MM.1S (cell line): ENCODE data around the gene CNIH3.

Source experiments
- DNase-seq: peaks from one replicate; pipeline ENCODE4 v3.0.0-alpha.2; 2015
- H2AFZ ChIP-seq: fragments of 300-600 bp; sonication (generic); 2 replicates; pipeline ENCODE4 v1.6.0; 2016; ENCODE audit warnings: antibody characterized with exemption, low read length
- H3F3A ChIP-seq: fragments of 300-600 bp; sonication (generic); 2 replicates; pipeline ENCODE4 v1.6.1; 2016; ENCODE audit warnings: mild to moderate bottlenecking, antibody characterized with exemption, low read length, moderate library complexity, mixed read lengths; ENCODE audit not compliant: insufficient read depth
- H3K27ac ChIP-seq: fragments of 300-600 bp; sonication (generic); 2 replicates; pipeline ENCODE4 v1.5.1; 2016; ENCODE audit warnings: mild to moderate bottlenecking, low read length
- H3K27me3 ChIP-seq: fragments of 300-600 bp; sonication (generic); replicated peaks from 2 replicates; pipeline ENCODE4 v1.6.0; 2016; ENCODE audit warnings: low read length; ENCODE audit not compliant: insufficient read depth
- H3K36me3 ChIP-seq: fragments of 300-600 bp; sonication (generic); replicated peaks from 2 replicates; pipeline ENCODE4 v1.6.1; 2016; ENCODE audit warnings: mild to moderate bottlenecking, low read length, mixed read lengths; ENCODE audit not compliant: insufficient read depth
- H3K4me1 ChIP-seq: fragments of 300-600 bp; sonication (generic); 2 replicates; pipeline ENCODE4 v1.6.1; 2016; ENCODE audit warnings: low read length, mixed read lengths
- H3K4me2 ChIP-seq: fragments of 300-600 bp; sonication (generic); 2 replicates; pipeline ENCODE4 v1.6.0; 2016; ENCODE audit warnings: low read depth, low read length
- H3K4me3 ChIP-seq: fragments of 300-600 bp; sonication (generic); 2 replicates; pipeline ENCODE4 v1.5.1; 2016; ENCODE audit warnings: low read length, mixed read lengths
- H3K79me2 ChIP-seq: fragments of 300-600 bp; sonication (generic); 2 replicates; pipeline ENCODE4 v1.6.1; 2016; ENCODE audit warnings: mixed run types, low read length, mixed read lengths
- H3K9ac ChIP-seq: fragments of 300-600 bp; sonication (generic); 2 replicates; pipeline ENCODE4 v1.6.1; 2016; ENCODE audit warnings: low read length, mixed read lengths
- H3K9me2 ChIP-seq: fragments of 300-600 bp; sonication (generic); replicated peaks from 2 replicates; pipeline ENCODE4 v1.6.1; 2016; ENCODE audit warnings: mild to moderate bottlenecking, low read length, mixed read lengths; ENCODE audit not compliant: insufficient read depth
- H3K9me3 ChIP-seq: fragments of 300-600 bp; sonication (generic); replicated peaks from 2 replicates; pipeline ENCODE4 v1.6.1; 2016; ENCODE audit warnings: mild to moderate bottlenecking, low read length, mixed read lengths; ENCODE audit not compliant: insufficient read depth
- H4K20me1 ChIP-seq: fragments of 300-600 bp; sonication (generic); 2 replicates; pipeline ENCODE4 v1.6.1; 2016; ENCODE audit warnings: mild to moderate bottlenecking, low read length, moderate library complexity, mixed read lengths; ENCODE audit not compliant: insufficient read depth
- CTCF ChIP-seq: fragments of 300-600 bp; sonication (generic); IDR thresholded peaks from 2 replicates; pipeline ENCODE4 v1.5.1; 2016; ENCODE audit warnings: antibody characterized with exemption, low read length, mixed read lengths
- EZH2 ChIP-seq: fragments of 300-600 bp; sonication (generic); optimal IDR thresholded peaks from 2 replicates; pipeline ENCODE3; 2017; ENCODE audit warnings: low read depth, mild to moderate bottlenecking, antibody characterized with exemption, low read length, mixed read lengths
- EZH2phosphoT487 ChIP-seq: fragments of 300-600 bp; sonication (generic); IDR thresholded peaks from 2 replicates; pipeline ENCODE4 v1.6.1; 2018; ENCODE audit warnings: antibody characterized with exemption, low read length

Gene CNIH3

GRCh38 chr1:224762701-224763100 lies 146.6 kb downstream of the CNIH3 start:
- H3K27me3 ChIP-seq, result no peaks in the 10 kb centered on the region
- H3K9me2 ChIP-seq, result no peaks in the 10 kb centered on the region
- H3K9me3 ChIP-seq, result no peaks in the 10 kb centered on the region
- H4K20me1 ChIP-seq, result no peaks in the 10 kb centered on the region
- H3K4me3 ChIP-seq, result no peak overlapping the region
- no peak for DNase-seq
- H3K27ac ChIP-seq, result no peak overlapping the region
- no peaks in the 10 kb centered on the region for H3F3A ChIP-seq
- no peaks in the 10 kb centered on the region for H3K4me1 ChIP-seq
- TF ChIP-seq CTCF, result no peak
- no peak for TF ChIP-seq EZH2phosphoT487
- no peak for TF ChIP-seq EZH2
- no peak overlapping the region for H3K9ac ChIP-seq
- no peak overlapping the region for H3K4me2 ChIP-seq
- no peak overlapping the region for H2AFZ ChIP-seq
- no peaks in the 10 kb centered on the region for H3K79me2 ChIP-seq
- H3K36me3 ChIP-seq, result no peaks in the 10 kb centered on the region

- Histone ChIP-seq H3K9me3 (no peaks in the 10 kb centered on the region), H3K27ac (no peak overlapping the region), H3K9me2 (no peaks in the 10 kb centered on the region), H3K4me2 (no peak overlapping the region), H3K36me3 (no peaks in the 10 kb centered on the region), H3K9ac (no peak overlapping the region), H3K27me3 (no peaks in the 10 kb centered on the region), H4K20me1 (no peaks in the 10 kb centered on the region), H2AFZ (no peak overlapping the region), H3K4me1 (no peaks in the 10 kb centered on the region), H3F3A (no peaks in the 10 kb centered on the region), H3K79me2 (no peaks in the 10 kb centered on the region), H3K4me3 (no peak overlapping the region)
- no peak for DNase-seq
- no peak for TF ChIP-seq EZH2
- TF ChIP-seq CTCF, result no peak
- no peak for TF ChIP-seq EZH2phosphoT487
Measured at GRCh38 chr1:224763126-224763775, 147.1 kb downstream of the CNIH3 start.

GRCh38 chr1:224766266-224766665 lies 150.1 kb downstream of the CNIH3 start:
- Histone ChIP-seq H4K20me1 (no peaks in the 10 kb centered on the region), H3K27ac (no peak overlapping the region), H3K36me3 (no peaks in the 10 kb centered on the region), H3K9ac (no peak overlapping the region), H3K79me2 (no peaks in the 10 kb centered on the region), H3K4me3 (no peak overlapping the region), H3K27me3 (no peaks in the 10 kb centered on the region), H3K4me2 (no peak overlapping the region), H3K9me3 (no peaks in the 10 kb centered on the region), H3K4me1 (no peaks in the 10 kb centered on the region), H3F3A (no peaks in the 10 kb centered on the region), H2AFZ (no peak overlapping the region), H3K9me2 (no peaks in the 10 kb centered on the region)
- TF ChIP-seq EZH2phosphoT487, result no peak
- TF ChIP-seq EZH2, result no peak
- TF ChIP-seq CTCF, result no peak
- no peak for DNase-seq
